ENCODE data around the gene SMG7.

The SMG7 gene

GRCh38 chr1:183589874-183590243, 117.6 kb downstream of the SMG7 start:
- H3K4me3 ChIP-seq (ENCODE audit: low read depth, low read length) = peak overlapping the region; percentile 68
- DNase-seq (ENCODE audit: low read depth) = no peak
- TF ChIP-seq, protein P1, sequence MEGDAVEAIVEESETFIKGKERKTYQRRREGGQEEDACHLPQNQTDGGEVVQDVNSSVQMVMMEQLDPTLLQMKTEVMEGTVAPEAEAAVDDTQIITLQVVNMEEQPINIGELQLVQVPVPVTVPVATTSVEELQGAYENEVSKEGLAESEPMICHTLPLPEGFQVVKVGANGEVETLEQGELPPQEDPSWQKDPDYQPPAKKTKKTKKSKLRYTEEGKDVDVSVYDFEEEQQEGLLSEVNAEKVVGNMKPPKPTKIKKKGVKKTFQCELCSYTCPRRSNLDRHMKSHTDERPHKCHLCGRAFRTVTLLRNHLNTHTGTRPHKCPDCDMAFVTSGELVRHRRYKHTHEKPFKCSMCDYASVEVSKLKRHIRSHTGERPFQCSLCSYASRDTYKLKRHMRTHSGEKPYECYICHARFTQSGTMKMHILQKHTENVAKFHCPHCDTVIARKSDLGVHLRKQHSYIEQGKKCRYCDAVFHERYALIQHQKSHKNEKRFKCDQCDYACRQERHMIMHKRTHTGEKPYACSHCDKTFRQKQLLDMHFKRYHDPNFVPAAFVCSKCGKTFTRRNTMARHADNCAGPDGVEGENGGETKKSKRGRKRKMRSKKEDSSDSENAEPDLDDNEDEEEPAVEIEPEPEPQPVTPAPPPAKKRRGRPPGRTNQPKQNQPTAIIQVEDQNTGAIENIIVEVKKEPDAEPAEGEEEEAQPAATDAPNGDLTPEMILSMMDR (IDR thresholded peaks at IDR 0.05; ENCODE audit: low read depth, low read length, missing control alignments) = no peak

DNA sequence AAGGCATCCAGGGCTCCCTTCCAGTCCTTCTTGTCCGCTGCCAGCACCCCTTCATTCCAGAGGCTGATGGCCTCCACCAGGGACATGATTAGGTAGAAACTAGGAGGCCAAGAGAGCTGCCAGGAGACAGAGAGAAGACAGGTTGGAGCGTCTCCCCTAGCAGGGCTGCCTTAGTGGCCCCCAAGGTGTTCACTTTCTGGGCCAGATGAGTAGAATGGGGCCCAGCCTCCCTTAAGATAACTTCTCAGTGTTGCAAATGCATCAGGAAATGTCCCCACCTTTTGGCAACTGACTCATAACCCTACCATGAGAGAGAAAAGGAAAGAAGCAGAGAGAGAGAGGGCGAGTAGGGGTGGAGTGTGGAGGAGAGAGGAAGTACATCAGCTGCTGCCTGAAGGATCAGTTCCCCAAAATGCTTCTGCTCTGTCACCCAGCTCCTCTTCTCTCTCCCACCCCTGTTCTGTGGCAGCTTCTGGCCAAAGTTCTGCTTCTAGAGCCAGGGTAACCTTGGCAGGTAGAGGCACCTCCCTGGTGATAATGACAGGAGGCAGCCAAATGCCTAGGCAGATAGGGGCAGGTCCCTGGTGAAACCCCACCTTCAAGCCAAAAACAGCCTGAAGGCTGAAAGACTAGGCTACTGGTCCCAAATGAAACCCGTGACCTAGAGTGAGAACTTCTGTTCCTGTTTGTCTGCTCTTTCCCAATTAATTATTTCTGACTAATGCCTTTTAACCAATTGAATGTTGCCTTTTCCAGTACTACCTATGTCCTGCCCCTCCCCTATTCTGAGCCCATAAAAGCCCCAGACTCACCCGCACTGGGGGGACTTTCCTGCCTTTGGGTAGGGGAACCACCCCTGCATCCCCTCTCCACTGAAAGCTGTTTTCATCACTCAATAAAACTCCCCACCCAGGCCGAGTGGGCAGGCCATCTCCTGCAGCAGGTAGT, 118.2 kb downstream of the SMG7 start, which contains the start of gene NCF2:
TSS of gene NCF2 (minus strand) at position 216 of the 948 bp plus-strand sequence. CDS start at position 86, 130 bp downstream.
- peak; percentile 98 for DNase-seq (ENCODE audit: low read depth)
- H3K4me3 ChIP-seq (ENCODE audit: low read depth, low read length) = peak within 1 kb of the TSS; percentile 68
- TF ChIP-seq, protein P1 (IDR thresholded peaks at IDR 0.05; ENCODE audit: low read depth, low read length, missing control alignments) = no peak

DNA sequence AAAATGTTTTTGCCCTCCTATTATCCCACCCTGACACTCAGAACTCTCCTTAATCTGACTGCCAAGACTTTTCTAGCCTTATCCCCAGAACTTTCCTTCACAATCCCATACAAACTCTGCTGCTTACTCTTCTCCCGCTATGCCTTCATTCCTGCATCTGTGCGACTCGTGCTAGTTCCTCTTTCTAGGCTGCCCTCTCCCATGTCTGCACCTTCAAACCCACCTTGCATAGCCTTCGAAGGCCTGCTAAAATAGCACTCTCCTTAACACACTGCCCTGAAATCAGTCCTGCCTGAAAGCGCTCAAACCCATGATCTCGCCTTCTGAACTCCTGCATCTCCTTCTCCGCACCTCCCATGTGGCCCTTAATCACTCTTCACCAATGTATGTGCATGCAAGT, 120.4 kb downstream of the SMG7 start:
- no peak overlapping the region for H3K4me3 ChIP-seq (ENCODE audit: low read depth, low read length)
- TF ChIP-seq, protein P1 (IDR thresholded peaks at IDR 0.05; ENCODE audit: low read depth, low read length, missing control alignments) = no peak
- no peak for DNase-seq (ENCODE audit: low read depth)

DNA sequence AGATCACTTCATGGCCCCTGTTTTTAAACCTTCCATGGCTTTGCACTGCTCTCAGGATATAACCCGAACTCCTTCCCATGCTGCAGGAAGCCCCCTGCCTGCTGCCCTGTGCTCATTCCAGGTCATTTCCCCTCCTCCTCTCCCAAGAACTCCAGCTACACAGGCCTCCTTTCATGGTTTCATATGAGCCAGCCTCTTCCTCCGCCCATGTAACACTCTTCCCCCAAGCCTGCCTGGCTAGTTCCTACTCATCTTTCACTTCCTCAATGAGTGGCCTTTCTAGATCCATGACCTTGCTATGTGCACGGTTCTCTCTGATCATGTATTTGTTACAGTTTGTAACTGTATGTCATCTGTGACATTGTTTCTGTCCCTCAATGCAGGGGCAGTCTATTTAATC, 121.1 kb downstream of the SMG7 start:
- peak; percentile 68 for DNase-seq (ENCODE audit: low read depth)
- no peak overlapping the region for H3K4me3 ChIP-seq (ENCODE audit: low read depth, low read length)
- TF ChIP-seq, protein P1 (IDR thresholded peaks at IDR 0.05; ENCODE audit: low read depth, low read length, missing control alignments) = no peak

- TF ChIP-seq, protein P1 (IDR thresholded peaks at IDR 0.05; ENCODE audit: low read depth, low read length, missing control alignments) = no peak
- no peak for DNase-seq (ENCODE audit: low read depth)
- H3K4me3 ChIP-seq (ENCODE audit: low read depth, low read length) = no peak overlapping the region
These were observed 123.2 kb downstream of the SMG7 start for GRCh38 chr1:183595537-183595936.

DNA sequence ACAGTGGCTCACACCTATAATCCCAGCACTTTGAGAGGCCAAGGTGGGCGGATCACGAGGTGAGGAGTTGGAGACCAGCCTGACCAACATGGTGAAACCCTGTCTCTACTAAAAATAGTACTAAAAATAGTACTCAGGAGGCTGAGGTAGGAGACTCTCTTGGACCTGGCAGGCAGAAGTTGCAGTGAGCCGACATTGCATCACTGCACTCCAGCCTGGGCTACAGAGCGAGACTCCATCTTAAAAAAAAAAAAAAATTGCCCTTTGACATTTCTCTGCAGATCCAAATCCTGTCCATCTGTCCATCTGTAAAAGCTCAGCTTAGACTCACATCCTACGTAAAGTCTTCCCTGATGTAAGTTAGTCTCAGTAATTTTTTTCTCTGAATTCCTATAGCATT, 124.2 kb downstream of the SMG7 start:
- TF ChIP-seq, protein P1 (IDR thresholded peaks at IDR 0.05; ENCODE audit: low read depth, low read length, missing control alignments) = no peak
- H3K4me3 ChIP-seq (ENCODE audit: low read depth, low read length) = no peak overlapping the region
- no peak for DNase-seq (ENCODE audit: low read depth)

Measured in GM12864 (cell line).